ENCODE measurements around the gene MYBL2.

The MYBL2 gene

GRCh38 chr20:43723735-43724134, 56.8 kb downstream of the MYBL2 start:
- H3K9me3 ChIP-seq (ENCODE audit: control insufficient read depth, insufficient read depth, low read depth, low read length), result no peaks in the 10 kb centered on the region
- no peak overlapping the region for H3K27ac ChIP-seq (ENCODE audit: extremely low read depth, low read depth, low read length)
- peaks cover 9% of the 10 kb centered on the region; the same call in 1 of the 2 replicates for H3K4me1 ChIP-seq (ENCODE audit: control insufficient read depth, insufficient read depth, low read length)
- CTCF ChIA-PET, result interaction anchor here (0.7 to 0.9 kb wide), 2 partner anchors 32 to 185 kb away, joined by 3 to 6 read pairs; no protein-coding TSS in a partner anchor
- H3K36me3 ChIP-seq (ENCODE audit: control insufficient read depth in 2 of 2, insufficient read depth in 1 of 2, low read length in 2 of 2), result no peaks in the 10 kb centered on the region; a peak in 1 of 3 replicates
- no peak overlapping the region for H3K4me3 ChIP-seq (ENCODE audit: low read depth, low read length)
- no peak for TF ChIP-seq ZBTB6 (tag by site-specific recombination; IDR thresholded peaks at IDR 0.05)
- no peak for TF ChIP-seq YY2 (tag by site-specific recombination; IDR thresholded peaks at IDR 0.05)
- no peak for TF ChIP-seq ZEB2 (tag by site-specific recombination; IDR thresholded peaks at IDR 0.05)
- no peak for TF ChIP-seq ZNF433 (tag by site-specific recombination; IDR thresholded peaks at IDR 0.05; ENCODE audit: low read depth)
- no peak for TF ChIP-seq ZNF561 (tag by site-specific recombination; IDR thresholded peaks at IDR 0.05; ENCODE audit: borderline replicate concordance)
- TF ChIP-seq ZNF155 (tag by site-specific recombination; IDR thresholded peaks at IDR 0.05), result no peak
- TF ChIP-seq ZNF394 (tag by site-specific recombination; IDR thresholded peaks at IDR 0.05; ENCODE audit: borderline replicate concordance), result no peak
- TF ChIP-seq SALL2 (tag by site-specific recombination; IDR thresholded peaks at IDR 0.05; ENCODE audit: borderline replicate concordance), result no peak
- POLR2A ChIA-PET, result interaction anchor here (0.6 kb wide), 1 partner anchor 36 kb away, joined by 3 read pairs; no protein-coding TSS in a partner anchor

- CTCF ChIA-PET, result interaction anchor here (0.6 to 0.9 kb wide), 3 partner anchors 33 to 472 kb away, joined by 3 to 6 read pairs (median 6); no protein-coding TSS in a partner anchor
- Histone ChIP-seq H3K4me1 (ENCODE audit: control insufficient read depth, insufficient read depth, low read length) (peaks cover 9% of the 10 kb centered on the region; the same call in 1 of the 2 replicates), H3K27ac (ENCODE audit: extremely low read depth, low read depth, low read length) (no peak overlapping the region), H3K4me3 (ENCODE audit: low read depth, low read length) (no peak overlapping the region), H3K36me3 (ENCODE audit: control insufficient read depth in 2 of 2, insufficient read depth in 1 of 2, low read length in 2 of 2) (no peaks in the 10 kb centered on the region), H3K9me3 (ENCODE audit: control insufficient read depth, insufficient read depth, low read depth, low read length) (no peaks in the 10 kb centered on the region)
- TF ChIP-seq ZNF843 (tag by site-specific recombination; IDR thresholded peaks at IDR 0.05) (no peak), ZNF211 (tag by site-specific recombination; IDR thresholded peaks at IDR 0.05; ENCODE audit: low read depth) (no peak), ZFP41 (tag by site-specific recombination; IDR thresholded peaks at IDR 0.05; ENCODE audit: borderline replicate concordance) (no peak), ZNF354C (tag by site-specific recombination; IDR thresholded peaks at IDR 0.05; ENCODE audit: borderline replicate concordance, low read depth) (no peak), ZNF513 (tag by site-specific recombination; IDR thresholded peaks at IDR 0.05) (no peak), ZNF175 (tag by site-specific recombination; IDR thresholded peaks at IDR 0.05) (no peak), WT1 (tag by site-specific recombination; IDR thresholded peaks at IDR 0.05) (no peak), FEZF1 (tag by site-specific recombination; IDR thresholded peaks at IDR 0.05) (no peak), ZNF792 (tag by site-specific recombination; IDR thresholded peaks at IDR 0.05) (no peak), SCRT2 (tag by site-specific recombination; IDR thresholded peaks at IDR 0.05) (no peak), ZNF561 (tag by site-specific recombination; IDR thresholded peaks at IDR 0.05; ENCODE audit: borderline replicate concordance) (no peak), ZNF571 (tag by site-specific recombination; IDR thresholded peaks at IDR 0.05) (no peak), ZNF2 (tag by site-specific recombination; IDR thresholded peaks at IDR 0.05) (no peak), KLF1 (tag by site-specific recombination; IDR thresholded peaks at IDR 0.05) (no peak), ZNF830 (tag by site-specific recombination; IDR thresholded peaks at IDR 0.05; ENCODE audit: low read depth) (no peak), IKZF3 (tag by site-specific recombination; IDR thresholded peaks at IDR 0.05) (no peak), ZNF280D (tag by site-specific recombination; IDR thresholded peaks at IDR 0.05) (no peak), ZNF623 (tag by site-specific recombination; IDR thresholded peaks at IDR 0.05) (no peak)
- POLR2A ChIA-PET, result interaction anchor here (0.6 kb wide), 1 partner anchor 36 kb away, joined by 3 read pairs; no protein-coding TSS in a partner anchor
These were observed 57.5 kb downstream of the MYBL2 start for GRCh38 chr20:43724383-43724782.
